ENCODE data around the gene TRIM8. TPM values are rescaled to one million over a fixed set of nuclear protein-coding genes. Genes with fewer than 3 reads are reported as not detected.

The TRIM8 gene
- total and polyA plus RNA-seq, 9 of the 15 experiments (the other 6 are each of a cell fraction or from before 2014, with no cell fraction given), result 1.7 to 26.0 (median 9.1) TPM

DNA sequence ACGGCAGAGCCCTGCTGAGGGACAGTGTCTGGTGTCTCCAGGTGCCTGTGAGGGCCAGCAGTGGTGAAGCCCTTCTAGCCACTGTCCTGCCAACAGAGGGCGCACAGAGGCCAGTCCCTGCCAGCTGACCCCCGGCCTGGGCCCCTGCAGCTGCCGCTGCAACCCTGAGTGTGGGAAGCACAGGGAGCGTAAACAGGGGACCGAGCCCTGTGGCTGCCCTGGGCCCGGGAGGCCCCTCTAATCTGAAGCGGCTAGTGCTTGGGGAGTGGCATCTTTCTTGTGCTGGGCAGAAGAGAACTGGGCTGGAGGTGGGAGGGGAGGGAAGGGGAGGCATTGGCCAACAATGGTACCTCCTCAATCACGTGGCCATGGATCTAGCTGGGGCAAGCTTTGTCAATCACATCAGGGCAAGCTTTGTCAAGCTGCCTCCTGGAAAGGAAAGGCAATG, 34.6 kb downstream of the TRIM8 start (continued):
- TF ChIP-seq YY1 (IDR thresholded peaks at IDR 0.05; ENCODE audit: borderline replicate concordance in 1 of 3, control insufficient read depth in 1 of 3, extremely low read depth in 1 of 3, insufficient read depth in 3 of 3, insufficient read length in 1 of 3, insufficient replicate concordance in 2 of 3, low read depth in 1 of 3, low read length in 2 of 3), result peak in 1 of 3 experiments; percentile 9
- 0 out of 2 replicates have a peak, but pooled peaks have one; percentile 24 for TF ChIP-seq POLR2G (IDR thresholded peaks at IDR 0.05; ENCODE audit: low read depth, low read length)
- TF ChIP-seq SMC3 (conservative IDR thresholded peaks at IDR 0.05; ENCODE audit: insufficient read depth, low read depth, low read length), result peak; percentile 50; the same call in 1 of the 2 replicates
- TF ChIP-seq PRPF4 (IDR thresholded peaks at IDR 0.05; ENCODE audit: insufficient read depth, low read depth, low read length, poor library complexity, severe bottlenecking), result no peak
- TF ChIP-seq ATF1 (CRISPR knock-in tag; IDR thresholded peaks at IDR 0.05), result no peak
- no peak for TF ChIP-seq ATF1 (tag; IDR thresholded peaks at IDR 0.05)
- peak; percentile 38 to 72 for TF ChIP-seq RAD21 (CRISPR knock-in tag; conservative IDR thresholded peaks at IDR 0.05 in 1 of 2, IDR thresholded peaks at IDR 0.05 in 1 of 2)
- TF ChIP-seq NCOA1 (IDR thresholded peaks at IDR 0.05; ENCODE audit: low read depth), result no peak
- no peak for TF ChIP-seq MTA2 (IDR thresholded peaks at IDR 0.05; ENCODE audit: low read depth)
- no peak for TF ChIP-seq CBX2 (IDR thresholded peaks at IDR 0.05; ENCODE audit: insufficient read depth, low read length, poor library complexity, severe bottlenecking)
- TF ChIP-seq RBM15 (IDR thresholded peaks at IDR 0.05; ENCODE audit: insufficient read depth, low read length), result no peak
- no peak for TF ChIP-seq FOXK2 (conservative IDR thresholded peaks at IDR 0.05 in 1 of 2, IDR thresholded peaks at IDR 0.05 in 1 of 2; ENCODE audit: low read depth in 2 of 2)
- TF ChIP-seq, protein P1, sequence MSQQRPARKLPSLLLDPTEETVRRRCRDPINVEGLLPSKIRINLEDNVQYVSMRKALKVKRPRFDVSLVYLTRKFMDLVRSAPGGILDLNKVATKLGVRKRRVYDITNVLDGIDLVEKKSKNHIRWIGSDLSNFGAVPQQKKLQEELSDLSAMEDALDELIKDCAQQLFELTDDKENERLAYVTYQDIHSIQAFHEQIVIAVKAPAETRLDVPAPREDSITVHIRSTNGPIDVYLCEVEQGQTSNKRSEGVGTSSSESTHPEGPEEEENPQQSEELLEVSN (IDR thresholded peaks at IDR 0.05; ENCODE audit: borderline replicate concordance in 1 of 2, extremely low read depth in 1 of 2, insufficient read depth in 1 of 2, insufficient read length in 1 of 2, low read depth in 1 of 2, low read length in 1 of 2, poor library complexity in 1 of 2, severe bottlenecking in 1 of 2), result no peak
- TF ChIP-seq SIX5 (IDR thresholded peaks at IDR 0.05; ENCODE audit: borderline replicate concordance in 1 of 2, insufficient read depth in 1 of 2, low read depth in 1 of 2, low read length in 2 of 2), result no peak
- TF ChIP-seq, protein P2, sequence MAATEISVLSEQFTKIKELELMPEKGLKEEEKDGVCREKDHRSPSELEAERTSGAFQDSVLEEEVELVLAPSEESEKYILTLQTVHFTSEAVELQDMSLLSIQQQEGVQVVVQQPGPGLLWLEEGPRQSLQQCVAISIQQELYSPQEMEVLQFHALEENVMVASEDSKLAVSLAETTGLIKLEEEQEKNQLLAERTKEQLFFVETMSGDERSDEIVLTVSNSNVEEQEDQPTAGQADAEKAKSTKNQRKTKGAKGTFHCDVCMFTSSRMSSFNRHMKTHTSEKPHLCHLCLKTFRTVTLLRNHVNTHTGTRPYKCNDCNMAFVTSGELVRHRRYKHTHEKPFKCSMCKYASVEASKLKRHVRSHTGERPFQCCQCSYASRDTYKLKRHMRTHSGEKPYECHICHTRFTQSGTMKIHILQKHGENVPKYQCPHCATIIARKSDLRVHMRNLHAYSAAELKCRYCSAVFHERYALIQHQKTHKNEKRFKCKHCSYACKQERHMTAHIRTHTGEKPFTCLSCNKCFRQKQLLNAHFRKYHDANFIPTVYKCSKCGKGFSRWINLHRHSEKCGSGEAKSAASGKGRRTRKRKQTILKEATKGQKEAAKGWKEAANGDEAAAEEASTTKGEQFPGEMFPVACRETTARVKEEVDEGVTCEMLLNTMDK (IDR thresholded peaks at IDR 0.05; ENCODE audit: borderline replicate concordance, insufficient read depth, low read depth, low read length, poor library complexity, severe bottlenecking), result peak; percentile 48
- TF ChIP-seq NR2F6 (CRISPR knock-in tag; IDR thresholded peaks at IDR 0.05), result no peak
- TF ChIP-seq PHB (CRISPR knock-in tag; IDR thresholded peaks at IDR 0.05), result no peak
- no peak for TF ChIP-seq ZNF699 (CRISPR knock-in tag; IDR thresholded peaks at IDR 0.05; ENCODE audit: insufficient replicate concordance)
- no peak for TF ChIP-seq ZNF584 (CRISPR knock-in tag; IDR thresholded peaks at IDR 0.05; ENCODE audit: low read depth)
- no peak for TF ChIP-seq BCOR (IDR thresholded peaks at IDR 0.05)
- TF ChIP-seq MAZ (CRISPR knock-in tag; conservative IDR thresholded peaks at IDR 0.05 in 1 of 2, IDR thresholded peaks at IDR 0.05 in 1 of 2), result peak; percentile 37 to 58; a peak in 3 of 4 replicates
- no peak for TF ChIP-seq BDP1 (IDR thresholded peaks at IDR 0.05; ENCODE audit: insufficient read depth, insufficient read length)
